Astrocyte (in vitro differentiated cells and primary cell): ENCODE results near the gene ADAMTSL2. TPM values are rescaled to one million over a fixed set of nuclear protein-coding genes. Genes with fewer than 3 reads are reported as not detected.
"Not testable (repeated sequence)": the region's sequence is repeated elsewhere in the genome, so short reads cannot be mapped to it uniquely, and the experiment has no call there.

Experiments
- DNase-seq: peaks from one replicate; pipeline ENCODE4 v3.0.0-alpha.2; 2010; ENCODE audit warnings: low read depth
- FAIRE-seq: peaks from 2 replicates; lab custom pipeline; 2011; peaks lifted over from hg19 to GRCh38; lab: Jason Lieb, UNC
- H2AFZ ChIP-seq: 2 replicates; pipeline ENCODE4 v1.6.0; 2012; ENCODE audit warnings: low read depth, low read length, inconsistent platforms
- H3K27ac ChIP-seq: 2 replicates; pipeline ENCODE4 v1.5.1; 2011; ENCODE audit warnings: low read depth, low read length, inconsistent platforms
- H3K27me3 ChIP-seq: 2 replicates; pipeline ENCODE4 v1.6.0; 2011; ENCODE audit warnings: low read length, inconsistent platforms; ENCODE audit not compliant: insufficient read depth
- H3K36me3 ChIP-seq: 2 replicates; pipeline ENCODE4 v1.5.1; 2011; ENCODE audit warnings: low read length, inconsistent platforms; ENCODE audit not compliant: insufficient read depth
- H3K4me1 ChIP-seq: 2 replicates; pipeline ENCODE4 v1.5.1; 2011; ENCODE audit warnings: low read length, inconsistent platforms; ENCODE audit not compliant: insufficient read depth
- H3K4me2 ChIP-seq: 2 replicates; pipeline ENCODE4 v1.6.0; 2012; ENCODE audit warnings: low read length, inconsistent platforms
- H3K4me3 ChIP-seq: 2 replicates; pipeline ENCODE4 v1.5.1; 2011; ENCODE audit warnings: low read depth, mild to moderate bottlenecking, low read length, inconsistent platforms; ENCODE audit not compliant: insufficient read depth
- H3K79me2 ChIP-seq: 2 replicates; pipeline ENCODE4 v1.6.0; 2012; ENCODE audit warnings: mild to moderate bottlenecking, low read length, inconsistent platforms; ENCODE audit not compliant: insufficient read depth
- H3K9ac ChIP-seq: 2 replicates; pipeline ENCODE4 v1.6.0; 2012; ENCODE audit warnings: mild to moderate bottlenecking, low read length, inconsistent platforms
- H3K9me3 ChIP-seq: 2 replicates; pipeline ENCODE4 v1.5.1; 2012; ENCODE audit warnings: low read depth, mild to moderate bottlenecking, low read length, inconsistent platforms; ENCODE audit not compliant: insufficient read depth
- H4K20me1 ChIP-seq: 2 replicates; pipeline ENCODE4 v1.6.0; 2012; ENCODE audit warnings: low read length, inconsistent platforms; ENCODE audit not compliant: insufficient read depth
- H3K27ac Mint-ChIP-seq: one replicate; pipeline ENCODE4 v1.8.0; 2021; ENCODE audit warnings: mild to moderate bottlenecking, mixed read lengths; ENCODE audit not compliant: unreplicated experiment
- H3K27me3 Mint-ChIP-seq: one replicate; pipeline ENCODE4 v1.8.0; 2021; ENCODE audit warnings: low read depth, mixed read lengths; ENCODE audit not compliant: unreplicated experiment
- H3K36me3 Mint-ChIP-seq: one replicate; pipeline ENCODE4 v1.8.0; 2021; ENCODE audit warnings: low read depth, mixed read lengths; ENCODE audit not compliant: unreplicated experiment
- H3K4me1 Mint-ChIP-seq: one replicate; pipeline ENCODE4 v1.8.0; 2021; ENCODE audit warnings: low read depth, mixed read lengths; ENCODE audit not compliant: unreplicated experiment
- H3K4me3 Mint-ChIP-seq: one replicate; pipeline ENCODE4 v1.8.0; 2021; ENCODE audit warnings: mild to moderate bottlenecking, moderate library complexity, mixed read lengths; ENCODE audit not compliant: unreplicated experiment
- H3K9me3 Mint-ChIP-seq: one replicate; pipeline ENCODE4 v1.8.0; 2021; ENCODE audit warnings: mild to moderate bottlenecking, mixed read lengths; ENCODE audit not compliant: unreplicated experiment
- EZH2 ChIP-seq: IDR thresholded peaks from 2 replicates; pipeline ENCODE4 v1.6.1; 2012; ENCODE audit warnings: mild to moderate bottlenecking, low read length, inconsistent platforms; ENCODE audit not compliant: insufficient read depth
- total RNA-seq: library from RNA; stranded (reverse); gene quantifications from 2 replicates; pipeline ENCODE4 v1.2.1, GENCODE V29; 2021
- TF ChIP-seq, protein P1 (sequence below): IDR thresholded peaks from 2 replicates; pipeline ENCODE4 v1.5.1; 2011; ENCODE audit warnings: low read depth, mild to moderate bottlenecking, inconsistent platforms, low read length, moderate library complexity; ENCODE audit not compliant: insufficient read depth

Gene ADAMTSL2
- total RNA-seq, 1 donor from 2014 or later: 0.52 TPM

DNA sequence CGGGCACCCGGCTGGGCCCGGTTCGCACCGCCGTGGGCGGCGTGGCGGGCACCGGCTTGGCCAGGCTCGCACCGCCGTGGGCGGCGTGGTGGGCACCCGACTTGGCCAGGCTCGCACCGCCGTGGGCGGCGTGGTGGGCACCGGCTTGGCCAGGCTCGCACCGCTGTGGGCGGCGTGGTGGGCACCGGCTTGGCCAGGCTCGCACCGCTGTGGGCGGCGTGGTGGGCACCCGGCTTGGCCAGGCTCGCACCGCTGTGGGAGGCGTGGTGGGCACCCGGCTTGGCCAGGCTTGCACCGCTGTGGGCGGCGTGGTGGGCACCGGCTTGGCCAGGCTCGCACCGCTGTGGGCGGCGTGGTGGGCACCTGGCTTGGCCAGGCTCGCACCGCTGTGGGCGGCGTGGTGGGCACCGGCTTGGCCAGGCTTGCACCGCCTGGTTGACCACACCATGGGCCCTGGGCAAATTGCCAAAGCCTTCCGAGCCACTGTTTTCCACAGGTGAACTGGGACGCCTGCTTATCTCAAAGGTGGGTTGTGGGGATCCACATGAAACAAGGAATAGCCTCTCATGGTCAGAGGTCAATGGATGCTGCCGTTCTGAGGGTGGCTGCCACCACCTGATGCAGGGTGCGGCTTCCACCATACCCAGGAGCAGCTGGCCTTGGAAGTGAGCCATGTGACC lies 28.2 kb downstream of the ADAMTSL2 start:
- no peaks in the 10 kb centered on the region for H3K79me2 ChIP-seq
- H3K4me2 ChIP-seq: no peak overlapping the region
- FAIRE-seq: no peak
- no peaks in the 10 kb centered on the region for H3K9me3 ChIP-seq
- TF ChIP-seq, protein P1, sequence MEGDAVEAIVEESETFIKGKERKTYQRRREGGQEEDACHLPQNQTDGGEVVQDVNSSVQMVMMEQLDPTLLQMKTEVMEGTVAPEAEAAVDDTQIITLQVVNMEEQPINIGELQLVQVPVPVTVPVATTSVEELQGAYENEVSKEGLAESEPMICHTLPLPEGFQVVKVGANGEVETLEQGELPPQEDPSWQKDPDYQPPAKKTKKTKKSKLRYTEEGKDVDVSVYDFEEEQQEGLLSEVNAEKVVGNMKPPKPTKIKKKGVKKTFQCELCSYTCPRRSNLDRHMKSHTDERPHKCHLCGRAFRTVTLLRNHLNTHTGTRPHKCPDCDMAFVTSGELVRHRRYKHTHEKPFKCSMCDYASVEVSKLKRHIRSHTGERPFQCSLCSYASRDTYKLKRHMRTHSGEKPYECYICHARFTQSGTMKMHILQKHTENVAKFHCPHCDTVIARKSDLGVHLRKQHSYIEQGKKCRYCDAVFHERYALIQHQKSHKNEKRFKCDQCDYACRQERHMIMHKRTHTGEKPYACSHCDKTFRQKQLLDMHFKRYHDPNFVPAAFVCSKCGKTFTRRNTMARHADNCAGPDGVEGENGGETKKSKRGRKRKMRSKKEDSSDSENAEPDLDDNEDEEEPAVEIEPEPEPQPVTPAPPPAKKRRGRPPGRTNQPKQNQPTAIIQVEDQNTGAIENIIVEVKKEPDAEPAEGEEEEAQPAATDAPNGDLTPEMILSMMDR: no peak
- TF ChIP-seq EZH2: no peak
- H3K9me3 Mint-ChIP-seq: no peaks in the 10 kb centered on the region
- no peak overlapping the region for H2AFZ ChIP-seq
- DNase-seq: no peak
- H3K27ac Mint-ChIP-seq: no peak overlapping the region
- peaks cover 24% of the 10 kb centered on the region for H3K4me1 Mint-ChIP-seq
- no peak overlapping the region for H3K9ac ChIP-seq
- H3K36me3 ChIP-seq: no peaks in the 10 kb centered on the region
- H3K27me3 Mint-ChIP-seq: peaks cover 29% of the 10 kb centered on the region
- H3K4me3 Mint-ChIP-seq: no peak overlapping the region
- H4K20me1 ChIP-seq: no peaks in the 10 kb centered on the region
- H3K27me3 ChIP-seq: peaks cover 5% of the 10 kb centered on the region
- H3K4me1 ChIP-seq: peaks cover 20% of the 10 kb centered on the region
- no peak overlapping the region for H3K27ac ChIP-seq
- no peak overlapping the region for H3K4me3 ChIP-seq
- no peaks in the 10 kb centered on the region for H3K36me3 Mint-ChIP-seq

DNA sequence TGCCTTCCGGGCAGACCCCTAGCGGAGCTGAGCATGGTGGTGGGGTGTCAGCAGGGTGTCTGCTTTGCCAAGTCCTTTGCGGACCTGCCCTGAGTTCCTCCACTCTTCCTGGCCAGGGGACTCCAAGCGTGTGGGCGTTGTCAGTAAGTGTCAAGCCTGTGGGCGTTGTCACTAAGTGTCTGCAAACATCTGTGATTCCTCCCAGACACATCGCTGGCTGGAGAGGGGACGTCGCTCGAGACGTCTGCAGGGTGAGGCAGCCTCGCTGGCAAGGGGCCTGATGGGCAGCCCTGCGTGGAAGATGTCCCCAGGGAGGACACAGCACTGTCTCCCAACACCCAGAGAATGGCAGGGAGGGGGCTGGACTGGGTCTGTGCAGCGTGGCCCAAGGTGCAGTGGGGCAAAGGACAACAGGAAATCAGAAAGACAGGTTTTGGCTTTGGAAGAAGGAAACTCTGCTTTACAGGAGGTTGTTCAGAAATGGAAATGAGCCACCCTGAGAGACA lies 28.8 kb downstream of the ADAMTSL2 start:
- Mint-ChIP-seq H3K4me3 (no peak overlapping the region), H3K9me3 (no peaks in the 10 kb centered on the region), H3K36me3 (no peaks in the 10 kb centered on the region), H3K4me1 (peaks cover 18% of the 10 kb centered on the region), H3K27me3 (peaks cover 29% of the 10 kb centered on the region), H3K27ac (no peak overlapping the region)
- TF ChIP-seq EZH2: no peak
- TF ChIP-seq, protein P1: no peak
- Histone ChIP-seq H3K4me2 (peak overlapping the region; percentile 11), H3K4me1 (peaks cover 14% of the 10 kb centered on the region), H3K9me3 (no peaks in the 10 kb centered on the region), H4K20me1 (no peaks in the 10 kb centered on the region), H3K27me3 (peaks cover 5% of the 10 kb centered on the region), H3K79me2 (no peaks in the 10 kb centered on the region), H3K9ac (no peak overlapping the region), H2AFZ (no peak overlapping the region), H3K4me3 (no peak overlapping the region), H3K27ac (no peak overlapping the region), H3K36me3 (no peaks in the 10 kb centered on the region)
- DNase-seq (no peak), FAIRE-seq (no peak)

DNA sequence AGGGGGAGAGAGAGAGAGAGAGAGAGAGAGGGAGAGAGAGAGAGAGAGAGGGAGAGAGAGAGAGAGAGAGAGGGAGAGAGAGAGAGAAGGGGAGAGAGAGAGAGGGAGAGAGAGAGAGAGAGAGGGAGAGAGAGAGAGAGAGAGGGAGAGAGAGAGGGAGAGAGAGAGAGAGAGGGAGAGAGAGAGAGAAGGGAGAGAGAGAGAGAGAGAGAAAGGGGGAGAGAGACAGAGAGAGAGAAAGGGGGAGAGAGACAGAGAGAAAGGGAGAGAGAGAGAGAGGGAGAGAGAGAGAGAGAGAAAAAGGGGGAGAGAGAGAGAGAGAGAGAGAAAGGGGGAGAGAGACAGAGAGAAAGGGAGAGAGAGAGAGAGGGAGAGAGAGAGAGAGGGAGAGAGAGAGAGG lies 29.3 kb downstream of the ADAMTSL2 start:
- H3K36me3 ChIP-seq, H3K4me2 ChIP-seq, H3K27me3 ChIP-seq, H3K9me3 Mint-ChIP-seq, H3K9me3 ChIP-seq, H3K79me2 ChIP-seq, H3K36me3 Mint-ChIP-seq, H3K4me1 ChIP-seq, H2AFZ ChIP-seq, H3K27ac Mint-ChIP-seq, H4K20me1 ChIP-seq, H3K4me3 ChIP-seq, FAIRE-seq, H3K9ac ChIP-seq, H3K4me3 Mint-ChIP-seq, H3K27ac ChIP-seq, DNase-seq: not testable (repeated sequence)
- H3K4me1 Mint-ChIP-seq: peaks cover 14% of the 10 kb centered on the region
- H3K27me3 Mint-ChIP-seq: peaks cover 31% of the 10 kb centered on the region
